PC-9 (cell line): ENCODE data around the gene ZBTB34. TPM values are rescaled to one million over a fixed set of nuclear protein-coding genes. Genes with fewer than 3 reads are reported as not detected.

Experiments used
- BruUV-seq: library from RNA; stranded (reverse); fragments of 400-500 nt; replicated peaks from 2 replicates; lab custom pipeline; 2021; lab: Mats Ljungman, UMichigan
- CTCF ChIA-PET: fragments of 300-600 bp; sonication (Branson Sonifier 250); formaldehyde crosslinking; loops from one replicate; lab custom pipeline; 2022; ENCODE audit warnings: antibody characterized with exemption; lab: Charles Lee
- POLR2A ChIA-PET: fragments of 300-600 bp; sonication (Branson Sonifier 250); formaldehyde crosslinking; loops from one replicate; lab custom pipeline; 2022; ENCODE audit warnings: antibody characterized with exemption; ENCODE audit not compliant: unreplicated experiment; lab: Charles Lee
- DNase-seq, 2 experiments: peaks; one replicate each; pipeline versions ENCODE4 v3.0.0 to v3.0.0-alpha.2; 2015 to 2022; ENCODE audit warnings: mixed read lengths in 1 of 2
- H2AFZ ChIP-seq: fragments of 200-600 bp; sonication (generic); 2 replicates; pipeline ENCODE4 v1.8.1; 2017; ENCODE audit warnings: antibody characterized with exemption
- H3F3A ChIP-seq: fragments of 200-600 bp; sonication (generic); 2 replicates; pipeline ENCODE4 v1.8.1; 2017; ENCODE audit warnings: antibody characterized with exemption, mild to moderate bottlenecking, low read depth; ENCODE audit not compliant: insufficient read depth
- H3K27ac ChIP-seq: fragments of 200-600 bp; sonication (generic); 2 replicates; pipeline ENCODE4 v1.6.1; 2016; ENCODE audit warnings: mixed run types
- H3K27me3 ChIP-seq: fragments of 200-600 bp; sonication (generic); 2 replicates; pipeline ENCODE4 v1.6.1; 2016; ENCODE audit warnings: low read depth, mixed run types; ENCODE audit not compliant: insufficient read depth
- H3K36me3 ChIP-seq: fragments of 200-600 bp; sonication (generic); 2 replicates; pipeline ENCODE4 v1.6.1; 2016; ENCODE audit warnings: low read depth, mixed run types
- H3K4me1 ChIP-seq: fragments of 200-600 bp; sonication (generic); replicated peaks from 2 replicates; pipeline ENCODE4 v1.6.1; 2016; ENCODE audit warnings: mixed run types; ENCODE audit not compliant: insufficient read depth
- H3K4me2 ChIP-seq: fragments of 200-600 bp; sonication (generic); 2 replicates; pipeline ENCODE4 v1.6.1; 2017; ENCODE audit warnings: mixed run types
- H3K4me3 ChIP-seq: fragments of 200-600 bp; sonication (generic); 2 replicates; pipeline ENCODE4 v1.6.1; 2016; ENCODE audit warnings: mixed run types
- H3K79me2 ChIP-seq: fragments of 200-600 bp; sonication (generic); 2 replicates; pipeline ENCODE4 v1.6.1; 2017; ENCODE audit warnings: low read depth, mixed run types
- H3K9me2 ChIP-seq: fragments of 200-600 bp; sonication (generic); 2 replicates; pipeline ENCODE4 v1.8.1; 2017; ENCODE audit warnings: mild to moderate bottlenecking; ENCODE audit not compliant: insufficient read depth
- H3K9me3 ChIP-seq: fragments of 200-600 bp; sonication (generic); 2 replicates; pipeline ENCODE4 v1.8.1; 2016; ENCODE audit warnings: low read depth; ENCODE audit not compliant: insufficient read depth
- H4K20me1 ChIP-seq: fragments of 200-600 bp; sonication (generic); 2 replicates; pipeline ENCODE4 v1.8.1; 2017; ENCODE audit not compliant: insufficient read depth
- CTCF ChIP-seq: fragments of 200-600 bp; sonication (generic); conservative IDR thresholded peaks from 2 replicates; pipeline ENCODE4 v1.6.1; 2017; ENCODE audit warnings: mixed run types, antibody characterized with exemption, mild to moderate bottlenecking, moderate library complexity
- EZH2 ChIP-seq: fragments of 200-600 bp; sonication (generic); IDR thresholded peaks from 2 replicates; pipeline ENCODE4 v1.8.0; 2017; ENCODE audit warnings: antibody characterized with exemption, low read depth
- intact Hi-C: fragments of 100-400 bp; cut with micrococcal nuclease; formaldehyde crosslinking; loops from one replicate; pipeline ENCODE4 v1.10.0; 2022; ENCODE audit not compliant: unreplicated experiment
- total RNA-seq: library from RNA; stranded (reverse); gene quantifications from 2 replicates; pipeline ENCODE4 v1.2.3, GENCODE V29; 2021

The ZBTB34 gene
- total RNA-seq, 1 experiment from 2014 or later: 9.0 TPM

GRCh38 chr9:126925876-126926275, 65.4 kb downstream of the ZBTB34 start:
- no peak overlapping the region for H2AFZ ChIP-seq
- DNase-seq: peak in 1 of 2 experiments; percentile 48
- H3K4me3 ChIP-seq: no peak overlapping the region
- BruUV-seq: no TSS peak
- peaks cover 7% of the 10 kb centered on the region; the same call in 1 of the 2 replicates for H3F3A ChIP-seq
- H3K4me1 ChIP-seq: peaks cover 7% of the 10 kb centered on the region
- no peaks in the 10 kb centered on the region for H4K20me1 ChIP-seq
- H3K9me2 ChIP-seq: no peaks in the 10 kb centered on the region
- no peaks in the 10 kb centered on the region for H3K79me2 ChIP-seq
- H3K27ac ChIP-seq: no peak overlapping the region
- H3K9me3 ChIP-seq: no peaks in the 10 kb centered on the region
- CTCF ChIA-PET: interaction anchor here (0.7 kb wide), 1 partner anchor 219 kb away, joined by 3 read pairs; no protein-coding TSS in a partner anchor
- no peak overlapping the region for H3K4me2 ChIP-seq
- intact Hi-C loops: no loop called here
- H3K27me3 ChIP-seq: no peaks in the 10 kb centered on the region
- POLR2A ChIA-PET: no interaction called here
- TF ChIP-seq CTCF: no peak
- no peak for TF ChIP-seq EZH2
- H3K36me3 ChIP-seq: no peaks in the 10 kb centered on the region

- intact Hi-C loops: no loop called here
- no peak overlapping the region for H2AFZ ChIP-seq
- BruUV-seq: no TSS peak
- H3K9me3 ChIP-seq: no peaks in the 10 kb centered on the region
- H3K9me2 ChIP-seq: no peaks in the 10 kb centered on the region
- POLR2A ChIA-PET: interaction anchor here (0.5 kb wide), 1 partner anchor 952 kb away, joined by 12 read pairs; no protein-coding TSS in a partner anchor
- peaks cover 7% of the 10 kb centered on the region; the same call in 1 of the 2 replicates for H3F3A ChIP-seq
- H3K4me2 ChIP-seq: no peak overlapping the region
- no peaks in the 10 kb centered on the region for H3K36me3 ChIP-seq
- CTCF ChIA-PET: no interaction called here
- peaks cover 7% of the 10 kb centered on the region for H3K4me1 ChIP-seq
- TF ChIP-seq CTCF (no peak), EZH2 (no peak)
- H3K27ac ChIP-seq: no peak overlapping the region
- no peaks in the 10 kb centered on the region for H3K79me2 ChIP-seq
- no peak for DNase-seq
- H4K20me1 ChIP-seq: no peaks in the 10 kb centered on the region
- no peaks in the 10 kb centered on the region for H3K27me3 ChIP-seq
- no peak overlapping the region for H3K4me3 ChIP-seq
These were observed 65.9 kb downstream of the ZBTB34 start for GRCh38 chr9:126926364-126926763.

GRCh38 chr9:126927419-126927818, 67.0 kb downstream of the ZBTB34 start:
- POLR2A ChIA-PET: no interaction called here
- no peak overlapping the region for H3K27ac ChIP-seq
- no peak overlapping the region for H3K4me2 ChIP-seq
- H4K20me1 ChIP-seq: no peaks in the 10 kb centered on the region
- H3K4me1 ChIP-seq: peaks cover 7% of the 10 kb centered on the region
- H3K79me2 ChIP-seq: no peaks in the 10 kb centered on the region
- H2AFZ ChIP-seq: no peak overlapping the region
- TF ChIP-seq CTCF (no peak), EZH2 (no peak)
- no peaks in the 10 kb centered on the region for H3K9me2 ChIP-seq
- no TSS peak for BruUV-seq
- no peaks in the 10 kb centered on the region for H3K27me3 ChIP-seq
- no peak overlapping the region for H3K4me3 ChIP-seq
- intact Hi-C loops: no loop called here
- H3K9me3 ChIP-seq: no peaks in the 10 kb centered on the region
- no peak for DNase-seq
- CTCF ChIA-PET: no interaction called here
- no peaks in the 10 kb centered on the region for H3K36me3 ChIP-seq
- H3F3A ChIP-seq: peaks cover 7% of the 10 kb centered on the region; the same call in 1 of the 2 replicates
